Activated CD4-positive, alpha-beta T cell treated with anti-CD3 and anti-CD28 coated beads, Interleukin-2, amount 10 ng/mL, durations not matched to agents 24 days and 14 days (primary cell): Measurements from ENCODE around the gene CKAP5. TPM values are rescaled to one million over a fixed set of nuclear protein-coding genes. Genes with fewer than 3 reads are reported as not detected.
"Not testable (repeated sequence)": the region's sequence is repeated elsewhere in the genome, so short reads cannot be mapped to it uniquely, and the experiment has no call there.

ENCODE experiments used
- DNase-seq: peaks from one replicate; pipeline ENCODE4 v3.0.0; 2022
- H3K27ac Mint-ChIP-seq: one replicate; pipeline ENCODE4 v1.8.0; 2022; ENCODE audit warnings: mild to moderate bottlenecking, mixed read lengths
- H3K27me3 Mint-ChIP-seq: one replicate; pipeline ENCODE4 v1.8.0; 2022; ENCODE audit warnings: mixed read lengths
- H3K36me3 Mint-ChIP-seq: one replicate; pipeline ENCODE4 v1.8.0; 2022; ENCODE audit warnings: low read depth, mild to moderate bottlenecking, mixed read lengths
- H3K4me1 Mint-ChIP-seq: one replicate; pipeline ENCODE4 v1.8.0; 2021; ENCODE audit warnings: mixed read lengths
- H3K4me3 Mint-ChIP-seq: one replicate; pipeline ENCODE4 v1.8.0; 2022; ENCODE audit warnings: mild to moderate bottlenecking, moderate library complexity, mixed read lengths
- H3K9me3 Mint-ChIP-seq: one replicate; pipeline ENCODE4 v1.8.0; 2021; ENCODE audit warnings: mixed read lengths
- intact Hi-C: fragments of 100-400 bp; cut with micrococcal nuclease; formaldehyde crosslinking; loops from one replicate; pipeline ENCODE4 v1.15.1; 2023
- total RNA-seq: library from RNA; stranded (reverse); gene quantifications from 2 replicates; pipeline ENCODE4 v1.2.3, GENCODE V29; 2022

CKAP5 gene
- total RNA-seq, 1 donor from 2014 or later: 133 TPM

GRCh38 chr11:46838501-46838900 is 7.6 kb downstream of the CKAP5 start:
- DNase-seq: no peak
- Mint-ChIP-seq H3K36me3 (peaks cover 17% of the 10 kb centered on the region), H3K27me3 (no peaks in the 10 kb centered on the region), H3K27ac (no peak overlapping the region), H3K4me1 (peaks cover 32% of the 10 kb centered on the region), H3K4me3 (no peak overlapping the region), H3K9me3 (no peaks in the 10 kb centered on the region)
- intact Hi-C loops: no loop called here

GRCh38 chr11:46837860-46838259 is 8.2 kb downstream of the CKAP5 start:
- Mint-ChIP-seq H3K4me3 (no peak overlapping the region), H3K27me3 (no peaks in the 10 kb centered on the region), H3K9me3 (no peaks in the 10 kb centered on the region), H3K4me1 (peaks cover 29% of the 10 kb centered on the region), H3K36me3 (peaks cover 19% of the 10 kb centered on the region), H3K27ac (no peak overlapping the region)
- no peak for DNase-seq
- intact Hi-C loops: no loop called here

GRCh38 chr11:46836870-46837269 is 9.2 kb downstream of the CKAP5 start:
- Mint-ChIP-seq H3K27ac (no peak overlapping the region), H3K36me3 (peaks cover 18% of the 10 kb centered on the region)

GRCh38 chr11:46836431-46836830 is 9.6 kb downstream of the CKAP5 start:
- intact Hi-C loops: no loop called here
- H3K27ac Mint-ChIP-seq: no peak overlapping the region

More at GRCh38 chr11:46836870-46837269, 9.2 kb downstream of the CKAP5 start:
- H3K9me3 Mint-ChIP-seq: no peaks in the 10 kb centered on the region
- peaks cover 26% of the 10 kb centered on the region for H3K4me1 Mint-ChIP-seq
- DNase-seq: no peak
- H3K27me3 Mint-ChIP-seq: no peaks in the 10 kb centered on the region
- intact Hi-C loops: no loop called here
- H3K4me3 Mint-ChIP-seq: no peak overlapping the region

GRCh38 chr11:46835897-46836296 is 10.2 kb downstream of the CKAP5 start:
- peaks cover 16% of the 10 kb centered on the region for H3K36me3 Mint-ChIP-seq
- peaks cover 30% of the 10 kb centered on the region for H3K4me1 Mint-ChIP-seq
- no peak for DNase-seq
- no peak overlapping the region for H3K4me3 Mint-ChIP-seq
- H3K27me3 Mint-ChIP-seq: no peaks in the 10 kb centered on the region
- H3K27ac Mint-ChIP-seq: no peak overlapping the region
- intact Hi-C loops: no loop called here
- H3K9me3 Mint-ChIP-seq: no peaks in the 10 kb centered on the region

More at GRCh38 chr11:46836431-46836830, 9.6 kb downstream of the CKAP5 start:
- H3K36me3 Mint-ChIP-seq: peaks cover 16% of the 10 kb centered on the region
- H3K4me1 Mint-ChIP-seq: peaks cover 28% of the 10 kb centered on the region
- H3K9me3 Mint-ChIP-seq: no peaks in the 10 kb centered on the region
- no peaks in the 10 kb centered on the region for H3K27me3 Mint-ChIP-seq
- no peak overlapping the region for H3K4me3 Mint-ChIP-seq
- no peak for DNase-seq

GRCh38 chr11:46834821-46835220 is 11.3 kb downstream of the CKAP5 start:
- peaks cover 13% of the 10 kb centered on the region for H3K36me3 Mint-ChIP-seq
- no peaks in the 10 kb centered on the region for H3K27me3 Mint-ChIP-seq
- DNase-seq: no peak
- H3K27ac Mint-ChIP-seq: no peak overlapping the region
- intact Hi-C loops: no loop called here
- peaks cover 30% of the 10 kb centered on the region for H3K4me1 Mint-ChIP-seq
- H3K4me3 Mint-ChIP-seq: no peak overlapping the region
- H3K9me3 Mint-ChIP-seq: no peaks in the 10 kb centered on the region

- Mint-ChIP-seq H3K4me1 (peaks cover 24% of the 10 kb centered on the region), H3K9me3 (no peaks in the 10 kb centered on the region), H3K4me3 (no peak overlapping the region), H3K36me3 (peaks cover 15% of the 10 kb centered on the region), H3K27ac (no peak overlapping the region), H3K27me3 (no peaks in the 10 kb centered on the region)
- intact Hi-C loops: no loop called here
- no peak for DNase-seq
These were observed 13.4 kb downstream of the CKAP5 start for GRCh38 chr11:46832511-46833214.

- Mint-ChIP-seq H3K4me3 (no peak overlapping the region), H3K27ac (no peak overlapping the region), H3K36me3 (peaks cover 9% of the 10 kb centered on the region), H3K27me3 (no peaks in the 10 kb centered on the region), H3K4me1 (peaks cover 26% of the 10 kb centered on the region), H3K9me3 (no peaks in the 10 kb centered on the region)
- DNase-seq: no peak
- intact Hi-C loops: no loop called here
These were observed 18.1 kb downstream of the CKAP5 start for GRCh38 chr11:46827995-46828394.

- Mint-ChIP-seq H3K4me3 (peak overlapping the region; percentile 78), H3K4me1 (peaks cover 24% of the 10 kb centered on the region), H3K27me3 (no peaks in the 10 kb centered on the region), H3K27ac (no peak overlapping the region), H3K36me3 (peaks cover 8% of the 10 kb centered on the region), H3K9me3 (no peaks in the 10 kb centered on the region)
- peak; percentile 93 for DNase-seq
- intact Hi-C loops: loop anchor here (1.0 kb wide), 1 partner anchor 20 kb away; the partner anchor contains the start of gene CKAP5
These were observed 19.6 kb downstream of the CKAP5 start for GRCh38 chr11:46826310-46827044.

- H3K9me3 Mint-ChIP-seq: no peaks in the 10 kb centered on the region
- intact Hi-C loops: no loop called here
- H3K36me3 Mint-ChIP-seq: peaks cover 39% of the 10 kb centered on the region
- no peaks in the 10 kb centered on the region for H3K27me3 Mint-ChIP-seq
- H3K4me1 Mint-ChIP-seq: peaks cover 8% of the 10 kb centered on the region
- DNase-seq: peak; percentile 60
- no peak overlapping the region for H3K4me3 Mint-ChIP-seq
- H3K27ac Mint-ChIP-seq: no peak overlapping the region
These were observed 37.2 kb downstream of the CKAP5 start for GRCh38 chr11:46808799-46809431.

- intact Hi-C loops: loop anchor here (5.0 kb wide), 1 partner anchor 40 kb away; no protein-coding TSS in a partner anchor
These were observed 44.2 kb downstream of the CKAP5 start for GRCh38 chr11:46801694-46802470.

GRCh38 chr11:46800177-46800576 is 45.9 kb downstream of the CKAP5 start:
- Mint-ChIP-seq H3K27ac (no peak overlapping the region), H3K27me3 (no peaks in the 10 kb centered on the region)
- intact Hi-C loops: loop anchor here (5.0 kb wide), 1 partner anchor 38 kb away; no protein-coding TSS in a partner anchor

More at GRCh38 chr11:46801694-46802470, 44.2 kb downstream of the CKAP5 start:
- Mint-ChIP-seq H3K27ac (no peak overlapping the region), H3K9me3 (no peaks in the 10 kb centered on the region), H3K27me3 (no peaks in the 10 kb centered on the region), H3K4me3 (no peak overlapping the region), H3K4me1 (peaks cover 2% of the 10 kb centered on the region), H3K36me3 (peaks cover 36% of the 10 kb centered on the region)
- no peak for DNase-seq

GRCh38 chr11:46799725-46800124 is 46.4 kb downstream of the CKAP5 start:
- peaks cover 39% of the 10 kb centered on the region for H3K36me3 Mint-ChIP-seq
- not testable (repeated sequence) for H3K9me3 Mint-ChIP-seq, H3K27ac Mint-ChIP-seq, H3K4me3 Mint-ChIP-seq, H3K27me3 Mint-ChIP-seq, H3K4me1 Mint-ChIP-seq, DNase-seq
- intact Hi-C loops: loop anchor here (5.0 kb wide), 1 partner anchor 37 kb away; no protein-coding TSS in a partner anchor

More at GRCh38 chr11:46800177-46800576, 45.9 kb downstream of the CKAP5 start:
- peaks cover 35% of the 10 kb centered on the region for H3K36me3 Mint-ChIP-seq
- no peak for DNase-seq
- no peak overlapping the region for H3K4me3 Mint-ChIP-seq
- H3K4me1 Mint-ChIP-seq: peaks cover 3% of the 10 kb centered on the region
- H3K9me3 Mint-ChIP-seq: no peaks in the 10 kb centered on the region
